Measurements from ENCODE around the gene SLC25A28.

DNA sequence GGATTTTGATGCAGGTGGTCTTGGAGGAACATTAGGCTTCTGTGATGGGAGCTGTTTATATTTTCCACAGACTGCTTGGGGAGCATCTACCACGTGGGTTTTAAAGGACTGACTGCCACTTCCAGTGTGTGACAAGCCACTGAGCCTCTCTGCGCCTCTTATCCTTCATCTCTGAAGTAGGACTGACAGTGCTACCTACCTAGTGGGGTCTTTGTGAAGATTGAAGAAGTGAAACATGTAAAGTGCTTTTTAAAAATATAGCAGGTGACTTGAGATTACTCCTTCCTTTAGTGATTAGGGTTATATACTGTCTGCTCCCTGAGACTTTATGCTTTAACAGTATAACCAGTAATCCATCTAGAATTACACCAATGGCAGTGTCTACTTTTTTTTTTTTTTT, 57.6 kb downstream of the SLC25A28 start:
- TF ChIP-seq SIN3A (IDR thresholded peaks at IDR 0.05; ENCODE audit: borderline replicate concordance, insufficient read depth, low read depth, low read length) = no peak
- TF ChIP-seq, protein P1, sequence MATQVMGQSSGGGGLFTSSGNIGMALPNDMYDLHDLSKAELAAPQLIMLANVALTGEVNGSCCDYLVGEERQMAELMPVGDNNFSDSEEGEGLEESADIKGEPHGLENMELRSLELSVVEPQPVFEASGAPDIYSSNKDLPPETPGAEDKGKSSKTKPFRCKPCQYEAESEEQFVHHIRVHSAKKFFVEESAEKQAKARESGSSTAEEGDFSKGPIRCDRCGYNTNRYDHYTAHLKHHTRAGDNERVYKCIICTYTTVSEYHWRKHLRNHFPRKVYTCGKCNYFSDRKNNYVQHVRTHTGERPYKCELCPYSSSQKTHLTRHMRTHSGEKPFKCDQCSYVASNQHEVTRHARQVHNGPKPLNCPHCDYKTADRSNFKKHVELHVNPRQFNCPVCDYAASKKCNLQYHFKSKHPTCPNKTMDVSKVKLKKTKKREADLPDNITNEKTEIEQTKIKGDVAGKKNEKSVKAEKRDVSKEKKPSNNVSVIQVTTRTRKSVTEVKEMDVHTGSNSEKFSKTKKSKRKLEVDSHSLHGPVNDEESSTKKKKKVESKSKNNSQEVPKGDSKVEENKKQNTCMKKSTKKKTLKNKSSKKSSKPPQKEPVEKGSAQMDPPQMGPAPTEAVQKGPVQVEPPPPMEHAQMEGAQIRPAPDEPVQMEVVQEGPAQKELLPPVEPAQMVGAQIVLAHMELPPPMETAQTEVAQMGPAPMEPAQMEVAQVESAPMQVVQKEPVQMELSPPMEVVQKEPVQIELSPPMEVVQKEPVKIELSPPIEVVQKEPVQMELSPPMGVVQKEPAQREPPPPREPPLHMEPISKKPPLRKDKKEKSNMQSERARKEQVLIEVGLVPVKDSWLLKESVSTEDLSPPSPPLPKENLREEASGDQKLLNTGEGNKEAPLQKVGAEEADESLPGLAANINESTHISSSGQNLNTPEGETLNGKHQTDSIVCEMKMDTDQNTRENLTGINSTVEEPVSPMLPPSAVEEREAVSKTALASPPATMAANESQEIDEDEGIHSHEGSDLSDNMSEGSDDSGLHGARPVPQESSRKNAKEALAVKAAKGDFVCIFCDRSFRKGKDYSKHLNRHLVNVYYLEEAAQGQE (IDR thresholded peaks at IDR 0.05; ENCODE audit: insufficient read depth in 1 of 2, low read depth in 2 of 2, low read length in 1 of 2) = no peak

All from Panc1 (cell line).